CD4-positive, alpha-beta T cell treated with Interleukin-21 for 1 hour (primary cell): ENCODE results near the gene PAX7.

ENCODE experiments used
- DNase-seq: peaks from one replicate; pipeline ENCODE4 v3.0.0-alpha.2; 2020

The PAX7 gene

GRCh38 chr1:18711003-18711402 is 80.4 kb downstream of the PAX7 start:
- DNase-seq, result no peak

GRCh38 chr1:18711536-18712251 is 81.0 kb downstream of the PAX7 start:
- DNase-seq, result no peak

- no peak for DNase-seq
Observed at GRCh38 chr1:18712252-18712600, 81.6 kb downstream of the PAX7 start.

GRCh38 chr1:18714404-18715175 is 83.9 kb downstream of the PAX7 start:
- DNase-seq, result no peak

- DNase-seq, result no peak
Observed at GRCh38 chr1:18716112-18716784, 85.6 kb downstream of the PAX7 start.

GRCh38 chr1:18716785-18717678 is 86.4 kb downstream of the PAX7 start:
- DNase-seq, result no peak

GRCh38 chr1:18719786-18720451 is 89.3 kb downstream of the PAX7 start:
- DNase-seq, result no peak

- no peak for DNase-seq
Observed at GRCh38 chr1:18721041-18721440, 90.4 kb downstream of the PAX7 start.

- DNase-seq, result no peak
Observed at GRCh38 chr1:18721776-18722175, 91.1 kb downstream of the PAX7 start.

GRCh38 chr1:18722270-18722669 is 91.6 kb downstream of the PAX7 start:
- no peak for DNase-seq

- no peak for DNase-seq
Observed at GRCh38 chr1:18723206-18723605, 92.6 kb downstream of the PAX7 start.

- no peak for DNase-seq
Observed at GRCh38 chr1:18723701-18724411, 93.2 kb downstream of the PAX7 start.

- no peak for DNase-seq
Observed at GRCh38 chr1:18724801-18725200, 94.2 kb downstream of the PAX7 start.

GRCh38 chr1:18725231-18725895 is 94.7 kb downstream of the PAX7 start:
- DNase-seq, result no peak

GRCh38 chr1:18726368-18726767 is 95.7 kb downstream of the PAX7 start:
- DNase-seq, result no peak

GRCh38 chr1:18727956-18728355 is 97.3 kb downstream of the PAX7 start:
- DNase-seq, result no peak

- no peak for DNase-seq
Observed at GRCh38 chr1:18730321-18730720, 99.7 kb downstream of the PAX7 start.

- no peak for DNase-seq
Observed at GRCh38 chr1:18731148-18731547, 100.5 kb downstream of the PAX7 start.

- no peak for DNase-seq
Observed at GRCh38 chr1:18731591-18732235, 101.1 kb downstream of the PAX7 start.

GRCh38 chr1:18732686-18733085 is 102.0 kb downstream of the PAX7 start:
- DNase-seq, result no peak

- DNase-seq, result no peak
Observed at GRCh38 chr1:18734001-18734400, 103.4 kb downstream of the PAX7 start.
